Liver (tissue), 9 donors: ENCODE data around the gene KCTD16. TPM values are rescaled to one million over a fixed set of nuclear protein-coding genes. Genes with fewer than 3 reads are reported as not detected.

ENCODE experiments used
- DNase-seq: peaks from one replicate; pipeline ENCODE4 v3.0.0-alpha.2; 2017; ENCODE audit warnings: low spot score
- H3K27ac ChIP-seq, 2 donors: one replicate each; pipeline ENCODE4 v1.7.0; 2013; ENCODE audit warnings: inconsistent platforms in 2 of 2, low read length in 2 of 2, control low read depth in 1 of 2, low read depth in 1 of 2, mild to moderate bottlenecking in 1 of 2
- H3K27me3 ChIP-seq, 4 donors: one replicate each; pipeline versions ENCODE4 v1.6.1 to v1.7.0; 2013; ENCODE audit warnings: low read length in 3 of 4, inconsistent platforms in 1 of 4, mild to moderate bottlenecking in 1 of 4, moderate library complexity in 1 of 4; ENCODE audit not compliant: control insufficient read depth in 4 of 4, insufficient read depth in 4 of 4
- H3K36me3 ChIP-seq, 4 donors: one replicate each; pipeline versions ENCODE4 v1.6.1 to v1.7.0; 2013; ENCODE audit warnings: low read length in 3 of 4, mild to moderate bottlenecking in 3 of 4, low read depth in 1 of 4, moderate library complexity in 1 of 4; ENCODE audit not compliant: control insufficient read depth in 4 of 4, insufficient read depth in 3 of 4
- H3K4me1 ChIP-seq, 4 donors: one replicate each; pipeline versions ENCODE4 v1.6.1 to v1.7.0; 2013; ENCODE audit warnings: low read length in 3 of 4, mild to moderate bottlenecking in 3 of 4, moderate library complexity in 1 of 4; ENCODE audit not compliant: control insufficient read depth in 4 of 4, insufficient read depth in 4 of 4
- H3K4me3 ChIP-seq, 3 donors: one replicate each; pipeline versions ENCODE4 v1.6.1 to v1.7.0; 2013; ENCODE audit warnings: low read length in 3 of 3, control low read depth in 1 of 3, low read depth in 1 of 3, mild to moderate bottlenecking in 1 of 3
- H3K9ac ChIP-seq, 2 donors: one replicate each; pipeline ENCODE4 v1.7.0; 2013; ENCODE audit warnings: low read length in 2 of 2, mild to moderate bottlenecking in 2 of 2, moderate library complexity in 2 of 2, control low read depth in 1 of 2, low read depth in 1 of 2
- H3K9me3 ChIP-seq, 4 donors: one replicate each; pipeline versions ENCODE4 v1.6.1 to v1.7.0; 2013; ENCODE audit warnings: low read length in 3 of 4; ENCODE audit not compliant: control insufficient read depth in 4 of 4
- EGR1 ChIP-seq, 2 donors: IDR thresholded peaks; 2 replicates each; pipeline ENCODE4 v1.6.1; 2016 to 2018; ENCODE audit warnings: antibody characterized with exemption in 2 of 2, low read depth in 2 of 2
- FOXA1 ChIP-seq: IDR thresholded peaks from 2 replicates; pipeline ENCODE4 v1.6.1; 2016; ENCODE audit warnings: antibody characterized with exemption
- FOXA2 ChIP-seq: IDR thresholded peaks from 2 replicates; pipeline ENCODE4 v1.6.1; 2016; ENCODE audit warnings: antibody characterized with exemption
- GABPA ChIP-seq, 2 donors: IDR thresholded peaks in 1 of 2; conservative IDR thresholded peaks in 1 of 2; 2 replicates each; pipeline ENCODE4 v1.6.1; 2016; ENCODE audit warnings: antibody characterized with exemption in 2 of 2, mild to moderate bottlenecking in 1 of 2, moderate library complexity in 1 of 2
- HNF4A ChIP-seq, 2 donors: conservative IDR thresholded peaks; 2 replicates each; pipeline ENCODE4 v1.6.1; 2016; ENCODE audit warnings: antibody characterized with exemption in 2 of 2, mild to moderate bottlenecking in 2 of 2
- HNF4G ChIP-seq: IDR thresholded peaks from 2 replicates; pipeline ENCODE4 v1.6.1; 2016; ENCODE audit warnings: antibody characterized with exemption
- JUND ChIP-seq, 2 donors: IDR thresholded peaks; 2 replicates each; pipeline ENCODE4 v1.6.1; 2016; ENCODE audit warnings: antibody characterized with exemption in 2 of 2
- NR2F2 ChIP-seq: IDR thresholded peaks from 2 replicates; pipeline ENCODE4 v1.6.1; 2016; ENCODE audit warnings: antibody characterized with exemption
- RAD21 ChIP-seq, 2 donors: IDR thresholded peaks; 2 replicates each; pipeline ENCODE4 v1.6.1; 2016; ENCODE audit warnings: antibody characterized with exemption in 2 of 2, mild to moderate bottlenecking in 2 of 2
- RXRA ChIP-seq, 2 donors: IDR thresholded peaks; 2 replicates each; pipeline ENCODE4 v1.6.1; 2017 to 2018; ENCODE audit warnings: antibody characterized with exemption in 2 of 2, mild to moderate bottlenecking in 1 of 2
- SP1 ChIP-seq: IDR thresholded peaks from 2 replicates; pipeline ENCODE4 v1.6.1; 2018; ENCODE audit warnings: antibody characterized with exemption, mild to moderate bottlenecking
- TAF1 ChIP-seq: conservative IDR thresholded peaks from 2 replicates; pipeline ENCODE4 v1.6.1; 2016; ENCODE audit warnings: antibody characterized with exemption, mild to moderate bottlenecking
- YY1 ChIP-seq: IDR thresholded peaks from 2 replicates; pipeline ENCODE4 v1.6.1; 2016; ENCODE audit warnings: antibody characterized with exemption, mild to moderate bottlenecking
- WGBS: extraction: QIAGEN DNeasy Blood & Tissue Kit; methylation state at CpG from one replicate; pipeline ENCODE4 v1.1.7; 2013; 5-methylcytosine and 5-hydroxymethylcytosine counted together
- polyA plus RNA-seq, 2 donors: library from polyadenylated mRNA; stranded (reverse) in 1 of 2; unstranded in 1 of 2; fragments of 200-250 nt in 1 of 2; fragments of >200 nt in 1 of 2; fragmentation: Nextera tagmentation in 1 of 2; extraction: Ambion mirVana in 1 of 2; gene quantifications; one replicate each; pipeline versions ENCODE4 v1.2.1 to v1.2.3, GENCODE V29; 2013 to 2015
- total RNA-seq, 2 donors: library from RNA; depleted of rRNA; stranded (reverse); fragments of >200 nt; gene quantifications; one replicate each; pipeline ENCODE4 v1.2.3, GENCODE V29; 2014
- TF ChIP-seq, protein P1 (sequence below): IDR thresholded peaks from 2 replicates; pipeline ENCODE4 v1.6.1; 2016; ENCODE audit warnings: antibody characterized with exemption
- TF ChIP-seq, protein P2 (sequence below): fragments of 150-350 bp; IDR thresholded peaks from 2 replicates; pipeline ENCODE4 v1.5.1; 2017; ENCODE audit warnings: improper control_type of control experiment, low read depth, low read length; ENCODE audit not compliant: missing input control
- TF ChIP-seq, protein P3 (sequence below): IDR thresholded peaks from 2 replicates; pipeline ENCODE4 v1.6.1; 2016; ENCODE audit warnings: antibody characterized with exemption
- TF ChIP-seq, protein P4 (sequence below): IDR thresholded peaks from 2 replicates; pipeline ENCODE4 v1.6.1; 2016; ENCODE audit warnings: antibody characterized with exemption, mild to moderate bottlenecking
- TF ChIP-seq, protein P5 (sequence below): IDR thresholded peaks from 2 replicates; pipeline ENCODE4 v1.6.1; 2016; ENCODE audit warnings: antibody characterized with exemption
- donor health status: healthy.
- donor health status: healthy.
- donor health status: healthy.
- donor health status: healthy.
- donor health status: healthy.

The KCTD16 gene
- total and polyA plus RNA-seq, 4 donors: under 0.01 to 0.05 (median 0.01) TPM; not detected in 1

DNA sequence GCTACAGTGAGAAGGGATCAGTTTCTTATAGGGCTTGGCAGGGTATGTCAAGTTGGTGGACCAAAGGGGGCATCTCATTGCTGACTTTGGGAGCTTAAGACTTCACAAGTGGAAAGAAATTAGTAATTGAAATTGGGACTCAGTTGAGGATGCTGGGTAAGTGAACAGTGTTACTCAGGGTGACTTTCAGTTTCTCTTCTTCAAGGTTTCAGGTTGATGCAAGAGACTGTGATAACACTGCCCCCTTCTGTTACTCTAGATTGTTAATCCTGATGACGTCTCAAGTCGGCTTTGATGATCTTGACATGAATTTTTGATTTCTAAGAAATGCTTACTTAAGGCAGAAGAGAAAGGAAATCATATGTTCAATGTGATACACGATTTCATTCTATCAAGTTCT, 21.3 kb downstream of the KCTD16 start:
- WGBS: 8% methylated on average over 3 of the region's 3 CpGs
- H3K4me1 ChIP-seq: peaks cover 0 to 5% (median 1%) of the 10 kb centered on the region in 4 donors
- H3K4me3 ChIP-seq: peak overlapping the region in 1 of 3 donors; percentile 25
- H3K9me3 ChIP-seq: no peaks in the 10 kb centered on the region
- no peak for DNase-seq
- no peak overlapping the region for H3K27ac ChIP-seq
- H3K27me3 ChIP-seq: peaks cover 0 to 8% (median 0%) of the 10 kb centered on the region in 4 donors
- TF ChIP-seq YY1 (no peak), EGR1 (IDR thresholded peaks at IDR 0.05; ENCODE audit: low read depth in 2 of 2) (no peak), TAF1 (no peak), RAD21 (IDR thresholded peaks at IDR 0.05) (peak; percentile 52 to 60), GABPA (IDR thresholded peaks at IDR 0.05 in 1 of 2, conservative IDR thresholded peaks at IDR 0.05 in 1 of 2) (no peak)
- TF ChIP-seq, protein P1, sequence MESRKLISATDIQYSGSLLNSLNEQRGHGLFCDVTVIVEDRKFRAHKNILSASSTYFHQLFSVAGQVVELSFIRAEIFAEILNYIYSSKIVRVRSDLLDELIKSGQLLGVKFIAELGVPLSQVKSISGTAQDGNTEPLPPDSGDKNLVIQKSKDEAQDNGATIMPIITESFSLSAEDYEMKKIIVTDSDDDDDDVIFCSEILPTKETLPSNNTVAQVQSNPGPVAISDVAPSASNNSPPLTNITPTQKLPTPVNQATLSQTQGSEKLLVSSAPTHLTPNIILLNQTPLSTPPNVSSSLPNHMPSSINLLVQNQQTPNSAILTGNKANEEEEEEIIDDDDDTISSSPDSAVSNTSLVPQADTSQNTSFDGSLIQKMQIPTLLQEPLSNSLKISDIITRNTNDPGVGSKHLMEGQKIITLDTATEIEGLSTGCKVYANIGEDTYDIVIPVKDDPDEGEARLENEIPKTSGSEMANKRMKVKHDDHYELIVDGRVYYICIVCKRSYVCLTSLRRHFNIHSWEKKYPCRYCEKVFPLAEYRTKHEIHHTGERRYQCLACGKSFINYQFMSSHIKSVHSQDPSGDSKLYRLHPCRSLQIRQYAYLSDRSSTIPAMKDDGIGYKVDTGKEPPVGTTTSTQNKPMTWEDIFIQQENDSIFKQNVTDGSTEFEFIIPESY: no peak
- TF ChIP-seq, protein P2, sequence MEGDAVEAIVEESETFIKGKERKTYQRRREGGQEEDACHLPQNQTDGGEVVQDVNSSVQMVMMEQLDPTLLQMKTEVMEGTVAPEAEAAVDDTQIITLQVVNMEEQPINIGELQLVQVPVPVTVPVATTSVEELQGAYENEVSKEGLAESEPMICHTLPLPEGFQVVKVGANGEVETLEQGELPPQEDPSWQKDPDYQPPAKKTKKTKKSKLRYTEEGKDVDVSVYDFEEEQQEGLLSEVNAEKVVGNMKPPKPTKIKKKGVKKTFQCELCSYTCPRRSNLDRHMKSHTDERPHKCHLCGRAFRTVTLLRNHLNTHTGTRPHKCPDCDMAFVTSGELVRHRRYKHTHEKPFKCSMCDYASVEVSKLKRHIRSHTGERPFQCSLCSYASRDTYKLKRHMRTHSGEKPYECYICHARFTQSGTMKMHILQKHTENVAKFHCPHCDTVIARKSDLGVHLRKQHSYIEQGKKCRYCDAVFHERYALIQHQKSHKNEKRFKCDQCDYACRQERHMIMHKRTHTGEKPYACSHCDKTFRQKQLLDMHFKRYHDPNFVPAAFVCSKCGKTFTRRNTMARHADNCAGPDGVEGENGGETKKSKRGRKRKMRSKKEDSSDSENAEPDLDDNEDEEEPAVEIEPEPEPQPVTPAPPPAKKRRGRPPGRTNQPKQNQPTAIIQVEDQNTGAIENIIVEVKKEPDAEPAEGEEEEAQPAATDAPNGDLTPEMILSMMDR: peak; percentile 21
- TF ChIP-seq, protein P3, sequence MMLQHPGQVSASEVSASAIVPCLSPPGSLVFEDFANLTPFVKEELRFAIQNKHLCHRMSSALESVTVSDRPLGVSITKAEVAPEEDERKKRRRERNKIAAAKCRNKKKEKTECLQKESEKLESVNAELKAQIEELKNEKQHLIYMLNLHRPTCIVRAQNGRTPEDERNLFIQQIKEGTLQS: peak; percentile 63
- H3K36me3 ChIP-seq: no peaks in the 10 kb centered on the region
- H3K9ac ChIP-seq: no peak overlapping the region

DNA sequence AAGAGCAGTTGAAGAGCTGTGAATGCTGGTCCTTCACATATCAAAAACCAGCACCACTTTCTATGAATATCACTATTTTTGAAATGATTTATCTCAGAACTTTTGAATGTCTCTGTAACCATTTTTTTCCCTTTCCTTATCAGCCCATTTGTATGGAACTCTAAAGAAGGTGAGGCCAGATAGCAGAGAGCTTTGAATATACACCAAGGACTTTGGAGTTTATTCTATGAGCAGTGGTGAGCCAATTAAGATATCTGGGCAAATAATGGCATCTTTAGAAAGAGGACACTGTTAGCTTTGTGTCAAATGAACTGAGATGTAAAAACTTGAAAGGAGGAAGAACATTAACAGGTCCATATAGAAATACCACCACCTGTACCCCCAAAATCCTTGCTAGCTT, 22.0 kb downstream of the KCTD16 start:
- Histone ChIP-seq H3K4me1 (peaks cover 0 to 3% (median 1%) of the 10 kb centered on the region in 4 donors), H3K4me3 (no peak overlapping the region), H3K9ac (no peak overlapping the region), H3K36me3 (no peaks in the 10 kb centered on the region), H3K27me3 (peaks cover 0 to 8% (median 0%) of the 10 kb centered on the region in 4 donors), H3K27ac (no peak overlapping the region), H3K9me3 (no peaks in the 10 kb centered on the region)
- TF ChIP-seq RAD21 (IDR thresholded peaks at IDR 0.05): no peak
- TF ChIP-seq, protein P2: no peak
- no peak for TF ChIP-seq HNF4A (conservative IDR thresholded peaks at IDR 0.05)
- no peak for TF ChIP-seq TAF1
- no peak for TF ChIP-seq YY1
- TF ChIP-seq, protein P1: no peak
- no peak for TF ChIP-seq RXRA (IDR thresholded peaks at IDR 0.05)
- TF ChIP-seq GABPA (IDR thresholded peaks at IDR 0.05 in 1 of 2, conservative IDR thresholded peaks at IDR 0.05 in 1 of 2): no peak
- TF ChIP-seq FOXA1: no peak
- TF ChIP-seq, protein P4, sequence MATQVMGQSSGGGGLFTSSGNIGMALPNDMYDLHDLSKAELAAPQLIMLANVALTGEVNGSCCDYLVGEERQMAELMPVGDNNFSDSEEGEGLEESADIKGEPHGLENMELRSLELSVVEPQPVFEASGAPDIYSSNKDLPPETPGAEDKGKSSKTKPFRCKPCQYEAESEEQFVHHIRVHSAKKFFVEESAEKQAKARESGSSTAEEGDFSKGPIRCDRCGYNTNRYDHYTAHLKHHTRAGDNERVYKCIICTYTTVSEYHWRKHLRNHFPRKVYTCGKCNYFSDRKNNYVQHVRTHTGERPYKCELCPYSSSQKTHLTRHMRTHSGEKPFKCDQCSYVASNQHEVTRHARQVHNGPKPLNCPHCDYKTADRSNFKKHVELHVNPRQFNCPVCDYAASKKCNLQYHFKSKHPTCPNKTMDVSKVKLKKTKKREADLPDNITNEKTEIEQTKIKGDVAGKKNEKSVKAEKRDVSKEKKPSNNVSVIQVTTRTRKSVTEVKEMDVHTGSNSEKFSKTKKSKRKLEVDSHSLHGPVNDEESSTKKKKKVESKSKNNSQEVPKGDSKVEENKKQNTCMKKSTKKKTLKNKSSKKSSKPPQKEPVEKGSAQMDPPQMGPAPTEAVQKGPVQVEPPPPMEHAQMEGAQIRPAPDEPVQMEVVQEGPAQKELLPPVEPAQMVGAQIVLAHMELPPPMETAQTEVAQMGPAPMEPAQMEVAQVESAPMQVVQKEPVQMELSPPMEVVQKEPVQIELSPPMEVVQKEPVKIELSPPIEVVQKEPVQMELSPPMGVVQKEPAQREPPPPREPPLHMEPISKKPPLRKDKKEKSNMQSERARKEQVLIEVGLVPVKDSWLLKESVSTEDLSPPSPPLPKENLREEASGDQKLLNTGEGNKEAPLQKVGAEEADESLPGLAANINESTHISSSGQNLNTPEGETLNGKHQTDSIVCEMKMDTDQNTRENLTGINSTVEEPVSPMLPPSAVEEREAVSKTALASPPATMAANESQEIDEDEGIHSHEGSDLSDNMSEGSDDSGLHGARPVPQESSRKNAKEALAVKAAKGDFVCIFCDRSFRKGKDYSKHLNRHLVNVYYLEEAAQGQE: no peak
- TF ChIP-seq EGR1 (IDR thresholded peaks at IDR 0.05; ENCODE audit: low read depth in 2 of 2): no peak
- TF ChIP-seq, protein P5, sequence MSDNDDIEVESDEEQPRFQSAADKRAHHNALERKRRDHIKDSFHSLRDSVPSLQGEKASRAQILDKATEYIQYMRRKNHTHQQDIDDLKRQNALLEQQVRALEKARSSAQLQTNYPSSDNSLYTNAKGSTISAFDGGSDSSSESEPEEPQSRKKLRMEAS: no peak
- TF ChIP-seq JUND (IDR thresholded peaks at IDR 0.05): no peak
- TF ChIP-seq, protein P3: no peak
- no peak for TF ChIP-seq SP1
- no peak for TF ChIP-seq FOXA2
- no peak for TF ChIP-seq NR2F2
- no peak for TF ChIP-seq HNF4G
- DNase-seq: no peak
